Activated naive CD4-positive, alpha-beta T cell treated with anti-CD3 and anti-CD28 coated beads, Interleukin-2, amount 50 U/mL, for 16 hours (primary cell): Measurements from ENCODE around the gene AP4M1.
A peak's percentile ranks its signal among the peaks of the same experiment; 100 is the strongest.

ENCODE experiments used
- DNase-seq: peaks from one replicate; pipeline ENCODE4 v3.0.0-alpha.2; 2020

AP4M1 gene

DNA sequence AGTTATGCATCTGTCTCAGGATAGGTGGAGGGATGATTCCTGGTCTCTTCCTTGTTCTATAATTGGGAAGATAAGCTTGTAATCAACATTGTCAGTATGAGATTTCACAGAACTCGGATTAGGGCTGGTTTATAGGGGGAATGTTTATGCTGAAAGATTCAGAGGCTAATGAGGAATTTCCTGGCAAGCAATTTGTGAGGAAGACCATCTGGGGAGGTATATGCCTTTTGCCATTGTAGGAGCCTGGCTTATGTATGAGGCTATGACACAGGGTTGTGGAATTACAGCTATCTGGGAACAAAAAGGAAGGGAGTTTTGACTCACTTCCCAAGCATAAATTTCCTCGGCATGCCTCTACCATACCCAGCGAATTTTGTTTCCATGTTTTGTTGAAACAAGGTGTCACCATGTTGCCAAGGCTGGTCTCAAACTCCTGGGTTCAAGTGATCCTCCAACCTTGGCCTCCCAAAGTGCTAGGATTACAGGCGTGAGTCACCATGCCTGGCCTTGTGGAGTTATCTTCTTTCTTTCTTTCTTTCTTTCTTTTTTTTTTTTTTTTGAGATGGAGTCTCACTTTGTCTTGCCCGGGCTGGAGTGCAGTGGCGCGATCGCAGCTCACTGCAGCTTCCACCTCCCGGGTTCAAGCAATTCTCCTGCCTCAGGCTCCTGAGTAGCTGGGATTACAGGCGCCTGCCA is 14.2 kb upstream of the AP4M1 start:
- no peak for DNase-seq

DNA sequence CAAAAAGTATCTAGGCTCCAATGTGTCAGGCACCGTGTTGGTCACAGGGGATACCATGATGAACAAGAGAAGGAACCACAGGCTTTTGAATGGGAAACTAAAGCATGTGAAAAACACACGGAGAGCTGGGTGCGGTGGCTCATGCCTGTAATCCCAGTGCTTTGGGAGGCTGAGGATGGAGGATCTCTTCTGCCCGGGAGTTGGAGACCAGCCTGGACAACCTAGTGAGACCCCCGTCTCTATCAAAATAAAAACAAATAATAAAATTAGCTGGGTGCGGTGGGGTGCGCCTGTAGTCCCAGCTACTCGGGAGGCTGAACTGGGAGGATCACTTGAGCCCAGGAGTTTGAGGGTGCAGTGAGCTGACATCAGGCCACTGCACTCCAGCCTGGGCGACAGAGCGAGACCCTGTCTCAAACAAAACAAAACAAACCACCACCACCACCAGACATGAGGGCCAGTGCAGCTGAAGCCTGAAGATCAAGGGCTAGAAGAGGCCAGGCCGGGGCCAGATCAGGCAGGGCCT is 13.3 kb upstream of the AP4M1 start:
- no peak for DNase-seq

DNA sequence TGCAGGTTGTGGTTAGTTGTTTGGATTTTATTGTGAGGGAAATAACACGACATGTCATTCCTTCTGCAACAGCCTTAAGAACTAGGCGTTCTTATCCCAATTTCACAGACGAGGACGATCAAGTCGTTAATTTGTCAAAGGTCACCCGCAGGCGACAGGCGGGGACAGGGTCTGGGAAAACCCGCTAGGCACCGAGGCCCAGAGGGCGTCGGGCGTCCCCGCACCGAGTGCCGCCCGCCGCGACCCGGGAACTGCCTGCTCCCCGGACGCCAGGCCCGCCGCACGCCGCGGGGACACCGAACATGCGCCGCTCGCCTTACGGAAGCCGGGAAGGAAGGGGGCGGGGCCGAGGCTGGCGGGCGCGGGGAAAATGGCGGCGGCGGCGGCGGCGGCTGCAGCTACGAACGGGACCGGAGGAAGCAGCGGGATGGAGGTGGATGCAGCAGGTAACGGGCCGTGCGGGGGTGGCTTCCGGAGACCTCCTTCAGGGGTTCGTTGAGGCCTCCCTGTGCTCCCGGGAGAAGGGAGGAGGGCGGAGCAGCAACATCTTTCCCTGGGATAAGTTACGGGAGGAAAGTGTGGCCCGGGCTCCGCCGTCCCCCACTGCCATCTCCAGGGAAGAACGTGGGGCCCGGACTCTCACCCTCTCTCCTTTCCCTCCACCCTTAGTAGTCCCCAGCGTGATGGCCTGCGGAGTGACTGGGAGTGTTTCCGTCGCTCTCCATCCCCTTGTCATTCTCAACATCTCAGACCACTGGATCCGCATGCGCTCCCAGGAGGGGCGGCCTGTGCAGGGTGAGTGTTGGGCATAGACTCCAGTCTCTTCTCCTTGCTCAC is 12.6 kb upstream of the AP4M1 start, which contains the start of gene COPS6:
Gene COPS6 (plus strand): TSS at position 349 of the 837 bp plus-strand sequence. CDS start 22 bp downstream, at position 371.
- peak; percentile 88 for DNase-seq

DNA sequence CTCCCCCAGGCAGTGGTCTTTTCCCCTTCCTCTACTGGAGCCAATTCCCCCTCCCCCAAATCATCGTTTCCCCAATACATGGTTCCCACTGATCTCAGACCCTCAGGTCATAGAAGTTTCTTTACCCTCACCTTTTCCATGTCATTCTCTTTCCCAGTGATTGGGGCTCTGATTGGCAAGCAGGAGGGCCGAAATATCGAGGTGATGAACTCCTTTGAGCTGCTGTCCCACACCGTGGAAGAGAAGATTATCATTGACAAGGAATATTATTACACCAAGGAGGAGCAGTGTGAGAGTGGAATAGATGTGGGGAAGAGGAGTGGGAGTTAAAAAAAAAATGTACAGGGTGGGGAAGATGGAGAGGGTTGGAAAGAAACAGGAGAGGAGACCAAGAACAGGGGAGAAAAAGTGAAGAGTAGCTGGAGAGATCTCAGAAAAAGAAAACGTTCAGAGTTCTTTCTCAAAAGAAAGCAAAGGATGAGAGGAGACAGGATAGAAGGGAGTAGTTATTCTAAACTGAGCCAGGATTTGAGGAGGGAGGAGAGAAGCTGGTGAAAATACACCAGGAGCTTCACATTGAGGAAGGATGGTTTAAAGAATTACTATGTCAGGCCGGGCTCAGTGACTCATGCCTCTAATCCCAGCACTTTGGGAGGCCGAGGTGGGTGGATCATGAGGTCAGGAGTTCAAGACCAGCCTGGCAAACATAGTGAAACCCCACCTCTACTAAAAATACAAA is 11.8 kb upstream of the AP4M1 start:
- no peak for DNase-seq

DNA sequence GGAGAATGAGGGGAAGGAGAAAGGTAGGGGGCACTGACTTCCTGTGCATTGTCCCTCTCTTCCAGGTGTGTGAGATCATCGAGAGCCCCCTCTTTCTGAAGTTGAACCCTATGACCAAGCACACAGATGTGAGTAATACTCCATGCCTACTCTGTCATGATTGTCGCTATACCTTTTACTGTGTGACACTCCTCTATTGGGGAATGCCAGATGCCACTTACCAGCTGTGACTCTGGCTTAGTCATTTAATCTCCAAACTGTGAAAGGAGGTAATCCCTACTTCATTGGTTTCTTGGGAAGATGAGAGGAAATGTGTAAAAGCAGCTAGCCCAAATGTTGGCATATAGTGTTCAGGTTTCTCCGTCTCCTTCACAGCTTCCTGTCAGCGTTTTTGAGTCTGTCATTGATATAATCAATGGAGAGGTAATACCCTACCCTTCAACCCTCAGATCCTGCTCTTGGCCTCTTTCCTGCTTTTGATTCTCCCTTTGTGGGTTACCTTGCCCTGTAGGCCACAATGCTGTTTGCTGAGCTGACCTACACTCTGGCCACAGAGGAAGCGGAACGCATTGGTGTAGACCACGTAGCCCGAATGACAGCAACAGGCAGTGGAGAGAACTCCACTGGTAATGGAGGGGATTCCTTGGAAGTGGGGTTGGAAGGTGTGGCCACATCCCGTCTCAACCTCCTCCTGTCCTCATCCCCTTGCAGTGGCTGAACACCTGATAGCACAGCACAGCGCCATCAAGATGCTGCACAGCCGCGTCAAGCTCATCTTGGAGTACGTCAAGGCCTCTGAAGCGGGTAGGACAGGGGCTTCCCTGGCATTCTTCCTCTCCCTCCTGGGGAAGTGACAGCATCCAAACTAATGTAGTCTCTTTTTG is 10.7 kb upstream of the AP4M1 start:
- no peak for DNase-seq

DNA sequence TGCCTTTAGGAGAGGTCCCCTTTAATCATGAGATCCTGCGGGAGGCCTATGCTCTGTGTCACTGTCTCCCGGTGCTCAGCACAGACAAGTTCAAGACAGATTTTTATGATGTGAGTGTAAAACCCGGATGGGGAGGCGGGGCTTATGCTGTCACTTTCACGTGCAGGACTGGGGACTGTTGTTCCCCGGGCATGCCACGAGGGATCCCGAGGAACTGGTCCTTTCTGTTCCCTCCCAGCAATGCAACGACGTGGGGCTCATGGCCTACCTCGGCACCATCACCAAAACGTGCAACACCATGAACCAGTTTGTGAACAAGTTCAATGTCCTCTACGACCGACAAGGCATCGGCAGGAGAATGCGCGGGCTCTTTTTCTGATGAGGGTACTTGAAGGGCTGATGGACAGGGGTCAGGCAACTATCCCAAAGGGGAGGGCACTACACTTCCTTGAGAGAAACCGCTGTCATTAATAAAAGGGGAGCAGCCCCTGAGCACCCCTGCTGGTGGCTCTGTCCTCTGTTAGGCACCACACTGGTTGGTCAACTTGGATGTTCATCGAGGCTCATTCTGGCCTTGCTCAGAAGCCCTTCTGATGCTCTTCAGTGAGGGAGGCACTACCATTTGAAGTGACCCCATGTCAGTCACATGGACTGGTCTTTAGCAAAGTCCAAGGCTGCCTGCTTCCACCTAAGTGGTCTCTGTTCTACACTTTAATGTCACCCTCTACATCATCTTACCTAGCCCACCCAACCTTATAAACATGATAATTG is 9.8 kb upstream of the AP4M1 start:
- DNase-seq, result no peak

DNA sequence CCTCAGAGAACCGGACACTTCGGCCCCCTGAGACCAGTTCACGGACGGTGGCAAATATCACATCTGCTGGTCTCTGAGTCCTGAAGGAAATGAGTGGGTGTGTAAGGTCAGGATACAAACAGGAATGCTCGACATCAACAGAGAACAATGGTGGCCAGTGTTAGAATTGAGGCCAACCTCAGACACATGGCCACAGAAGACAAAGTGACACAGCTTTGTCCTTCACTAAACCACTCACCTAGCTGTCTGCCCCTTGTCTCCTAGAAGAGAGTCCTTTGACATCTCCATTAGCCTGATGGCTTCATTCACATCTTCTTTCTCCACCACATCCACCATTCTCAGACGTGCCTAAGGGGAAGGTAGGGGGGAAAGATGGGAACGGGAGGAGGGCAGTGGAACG is 8.4 kb upstream of the AP4M1 start:
- no peak for DNase-seq

DNA sequence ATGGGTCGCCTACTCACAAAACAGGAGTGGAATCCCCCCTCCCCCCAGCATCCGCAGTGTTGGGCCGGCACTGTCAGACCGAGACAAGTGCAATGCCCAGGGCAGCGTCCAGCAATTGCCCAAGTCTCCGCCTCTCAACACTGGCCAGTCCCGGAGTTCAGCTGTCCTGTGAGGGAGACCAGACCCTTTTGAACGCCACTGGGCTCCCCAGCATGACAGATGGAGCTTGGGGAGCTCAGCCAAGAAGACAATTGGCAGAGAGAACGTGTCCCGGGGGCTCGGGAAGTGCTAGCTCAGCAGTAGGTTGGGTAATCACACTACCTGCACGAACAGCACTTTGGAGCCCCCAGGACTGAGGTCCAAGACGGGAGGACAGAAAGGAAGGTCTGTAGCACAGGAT is 7.9 kb upstream of the AP4M1 start:
- no peak for DNase-seq

DNA sequence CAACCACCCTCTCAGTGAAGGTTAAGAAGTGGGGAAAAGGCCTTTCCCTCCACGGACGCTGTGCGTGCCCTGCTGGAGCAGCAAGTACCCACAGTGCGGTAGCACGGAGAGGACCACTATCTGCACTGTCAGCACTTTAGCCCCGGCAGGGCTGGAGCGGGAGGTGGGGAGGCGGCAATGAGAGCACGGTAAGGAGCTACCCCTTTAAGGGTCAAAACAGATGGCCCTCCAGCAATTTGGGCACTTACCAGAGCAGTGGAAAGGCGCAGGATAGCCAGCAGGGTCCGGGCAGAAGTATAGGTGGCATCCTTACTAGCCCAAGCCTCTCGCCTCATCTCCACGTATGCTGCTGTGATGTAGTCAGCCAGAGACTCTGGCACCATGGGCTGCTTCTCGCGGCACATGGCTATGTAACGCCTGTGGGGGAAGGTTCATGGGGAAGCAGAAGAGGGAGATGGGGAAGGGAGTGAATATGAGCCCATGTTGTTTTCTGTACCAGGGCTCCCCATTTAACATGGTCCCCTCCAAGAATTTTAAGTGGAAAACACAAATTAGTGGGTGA is 7.4 kb upstream of the AP4M1 start:
- DNase-seq, result no peak

DNA sequence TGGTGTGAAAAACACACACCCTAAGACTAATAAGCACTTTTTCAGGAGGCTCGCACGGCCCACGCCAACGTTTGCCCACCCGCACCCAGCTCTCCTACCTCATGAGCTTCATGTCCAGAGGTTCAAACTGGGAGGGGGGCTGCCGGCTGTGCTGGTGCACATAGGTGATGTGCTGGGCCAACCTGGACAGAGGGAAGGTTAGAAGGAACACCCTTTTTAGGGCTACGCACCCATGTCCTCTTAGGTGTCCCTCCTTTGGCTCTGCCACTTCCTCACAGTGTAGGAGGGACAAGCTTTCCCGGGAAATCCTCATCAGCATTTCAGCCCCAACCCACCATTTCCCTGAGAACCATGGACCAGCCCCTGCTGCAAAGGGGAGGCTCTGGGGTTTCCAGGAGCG is 6.2 kb upstream of the AP4M1 start:
- DNase-seq, result no peak

DNA sequence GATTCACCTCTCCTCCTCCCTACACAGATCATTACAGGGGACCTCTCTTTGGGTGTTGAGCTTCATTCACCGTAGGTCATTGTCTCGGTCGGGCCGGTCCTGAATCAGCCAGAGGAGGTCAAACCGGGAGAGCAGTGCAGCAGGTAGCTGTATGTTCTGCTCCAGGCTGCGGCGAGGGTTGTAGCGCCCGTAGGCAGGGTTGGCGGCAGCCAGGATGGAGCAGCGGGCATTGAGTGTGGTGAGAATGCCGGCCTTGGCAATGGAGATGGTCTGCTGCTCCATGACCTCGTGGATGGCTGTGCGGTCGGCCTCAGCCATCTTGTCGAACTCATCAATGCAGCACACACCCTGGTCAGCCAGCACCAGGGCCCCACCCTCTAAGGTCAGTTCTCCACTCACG is 5.7 kb upstream of the AP4M1 start:
- no peak for DNase-seq

DNA sequence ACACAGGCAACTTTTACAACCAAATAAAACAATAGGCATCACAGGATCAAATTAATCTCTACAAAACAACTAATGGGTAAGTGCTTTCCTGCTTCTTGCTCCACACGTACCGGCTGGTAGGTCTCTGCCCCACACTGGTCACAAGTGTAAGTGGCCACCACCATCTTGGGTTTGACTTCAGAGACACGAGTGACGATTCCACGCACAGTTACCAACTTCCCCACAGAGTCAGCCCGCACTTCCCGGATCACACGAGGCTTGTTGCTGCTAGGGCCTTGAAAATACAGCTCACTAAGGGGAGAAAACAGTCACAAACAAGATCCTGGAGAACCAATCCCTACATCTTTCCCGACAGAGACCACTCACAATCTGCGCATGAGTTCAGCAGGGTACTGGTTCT is 2.5 kb upstream of the AP4M1 start:
- DNase-seq, result no peak

DNA sequence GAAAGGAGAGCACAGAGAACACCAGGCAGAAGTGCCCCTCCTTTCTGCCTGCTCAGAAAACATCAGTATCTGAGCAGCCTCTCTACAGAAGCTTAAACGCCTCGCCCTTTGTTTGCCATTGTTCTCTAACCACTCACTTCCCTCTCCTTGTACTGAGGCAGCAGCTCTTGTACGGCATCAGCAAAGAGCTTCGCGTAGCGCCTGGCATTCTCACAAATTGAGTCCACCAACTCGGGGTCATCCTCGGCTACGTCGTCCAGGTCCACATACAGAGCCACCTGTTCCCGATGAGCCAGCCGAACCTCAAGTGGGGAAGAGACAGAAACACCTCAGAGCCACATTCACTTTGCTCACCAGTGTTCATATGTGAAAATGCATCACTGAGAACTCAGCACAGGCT is 2.0 kb upstream of the AP4M1 start:
- no peak for DNase-seq

DNA sequence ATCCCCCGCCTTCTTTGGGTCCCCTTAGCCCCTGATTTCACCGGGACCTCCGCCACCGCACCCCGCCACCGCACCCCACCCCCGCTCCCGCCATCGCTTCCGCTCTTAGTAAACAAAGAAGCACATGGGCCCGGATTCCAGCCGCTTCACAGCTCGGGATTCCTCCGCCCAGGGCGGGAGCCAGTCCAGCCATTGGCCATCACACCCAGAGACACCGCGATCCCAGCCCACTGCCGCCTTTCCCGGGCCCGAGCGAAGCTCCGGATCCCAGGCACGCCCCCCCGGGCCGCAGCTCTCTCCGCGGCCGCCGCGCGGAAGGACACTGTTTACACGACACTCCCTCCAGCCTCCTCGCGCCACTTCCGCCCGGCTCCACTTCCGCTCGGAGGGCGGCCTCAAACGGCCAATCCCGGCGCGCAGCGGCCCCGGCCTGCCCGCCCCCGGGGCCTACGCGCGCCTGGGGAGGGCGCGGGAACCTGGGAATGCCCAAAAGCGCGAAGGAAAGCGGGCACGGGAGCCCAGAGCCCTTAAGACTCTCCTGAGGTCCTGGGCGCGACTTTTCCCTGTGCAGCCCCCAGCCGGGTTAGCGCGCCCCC is 925 bp upstream of the AP4M1 start:
- DNase-seq, result peak; percentile 87

DNA sequence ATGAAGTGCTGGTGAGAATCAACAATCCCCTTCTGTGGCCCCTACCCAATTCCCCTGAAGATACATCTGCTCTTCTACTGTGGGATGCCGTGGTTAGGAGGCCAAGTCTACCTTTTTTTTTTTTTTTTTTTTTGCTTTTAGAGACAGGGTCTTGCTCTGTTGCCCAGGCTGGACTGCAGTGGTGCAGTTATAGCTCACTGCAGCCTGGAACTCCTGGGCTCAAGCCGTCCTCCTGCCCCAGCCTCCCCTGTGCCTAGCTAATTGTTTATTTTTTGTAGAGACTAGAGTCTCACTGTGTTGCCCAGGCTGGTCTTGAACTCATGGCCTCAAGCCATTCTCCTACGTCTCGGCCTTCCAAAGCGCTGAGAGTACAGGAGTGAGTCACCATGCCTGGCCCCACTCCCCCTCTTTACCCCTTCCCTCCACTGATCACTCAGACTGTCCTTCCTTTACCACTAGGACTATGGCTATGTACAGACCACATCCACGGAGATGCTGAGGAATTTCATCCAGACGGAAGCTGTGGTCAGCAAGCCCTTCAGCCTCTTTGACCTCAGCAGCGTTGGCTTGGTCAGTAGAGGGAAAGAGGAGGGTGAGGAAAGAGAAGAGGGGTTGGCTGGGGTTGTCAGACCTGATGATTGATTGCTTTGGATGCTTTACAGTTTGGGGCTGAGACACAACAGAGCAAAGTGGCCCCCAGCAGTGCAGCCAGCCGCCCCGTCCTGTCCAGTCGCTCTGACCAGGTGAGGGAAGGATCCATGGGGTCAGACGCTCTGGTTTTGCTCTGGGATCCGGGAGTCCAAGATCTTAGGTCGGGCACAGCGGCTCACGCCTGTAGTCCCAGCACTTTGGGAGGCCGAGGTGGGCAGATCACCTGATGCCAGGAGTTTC is 1.8 kb downstream of the AP4M1 start:
- no peak for DNase-seq

DNA sequence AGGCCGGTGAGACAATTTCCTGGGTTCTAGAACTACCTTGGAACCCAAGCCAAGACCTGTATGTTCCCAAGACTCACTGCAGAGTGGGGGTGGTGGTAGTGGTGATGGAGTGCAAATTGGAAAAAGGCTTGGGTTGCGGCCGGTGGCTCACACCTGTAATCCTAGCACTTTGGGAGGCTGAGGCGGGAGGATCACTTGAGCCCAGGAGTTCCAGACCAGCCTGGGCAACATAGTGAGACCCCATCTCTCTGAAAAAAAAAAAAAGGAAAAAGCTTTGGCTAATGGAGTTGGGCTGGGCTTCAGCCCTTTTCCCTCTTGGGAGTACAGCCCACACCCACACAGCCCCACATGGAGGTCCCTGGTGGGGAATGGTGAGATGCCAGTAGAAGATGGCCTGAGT is 4.1 kb downstream of the AP4M1 start:
- no peak for DNase-seq

DNA sequence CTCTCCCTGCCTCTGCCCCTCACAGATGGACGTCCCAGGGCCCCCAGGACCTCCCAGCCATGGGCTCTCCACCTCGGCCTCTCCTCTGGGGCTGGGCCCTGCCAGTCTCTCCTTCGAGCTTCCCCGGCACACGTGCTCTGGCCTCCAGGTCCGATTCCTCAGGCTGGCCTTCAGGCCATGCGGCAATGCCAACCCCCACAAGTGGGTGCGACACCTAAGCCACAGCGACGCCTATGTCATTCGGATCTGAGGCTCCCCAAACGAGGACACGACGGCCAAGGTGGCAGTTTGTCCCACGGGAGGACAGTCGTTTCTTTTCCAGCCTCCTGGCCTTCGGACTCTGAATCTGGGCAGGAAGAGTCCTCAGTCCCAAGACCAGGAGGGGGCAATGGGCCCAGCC is 5.2 kb downstream of the AP4M1 start:
- DNase-seq, result no peak

DNA sequence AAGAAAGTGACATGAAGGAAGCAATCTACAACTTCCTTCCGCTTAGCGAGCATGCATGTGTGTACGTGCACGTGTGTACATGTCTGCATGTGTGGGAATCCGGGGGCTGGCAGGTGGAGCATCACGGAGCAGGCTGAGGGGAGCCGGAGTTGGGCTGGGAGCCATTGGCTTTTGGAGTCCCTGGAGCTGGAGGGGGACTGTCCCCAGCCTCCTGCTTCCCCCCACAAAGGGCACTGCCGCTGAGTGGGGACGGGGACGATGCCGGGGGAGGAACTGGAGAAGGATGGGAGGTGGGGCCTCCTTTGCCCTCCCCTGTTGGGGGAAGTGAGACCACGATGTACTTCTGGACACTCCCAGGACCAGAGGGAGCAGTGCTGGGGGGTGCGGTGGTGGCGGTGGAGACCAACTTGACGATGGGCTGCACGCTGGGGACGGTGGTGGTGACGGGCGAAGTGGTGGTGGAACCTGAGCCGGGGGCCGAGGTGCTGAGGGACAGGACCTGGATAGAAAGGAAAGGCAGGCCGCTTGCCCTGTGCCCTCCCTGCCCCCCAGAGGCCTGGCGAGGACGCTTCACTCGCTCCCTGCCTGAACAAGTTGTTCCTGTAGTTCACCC is 5.8 kb downstream of the AP4M1 start:
- no peak for DNase-seq

DNA sequence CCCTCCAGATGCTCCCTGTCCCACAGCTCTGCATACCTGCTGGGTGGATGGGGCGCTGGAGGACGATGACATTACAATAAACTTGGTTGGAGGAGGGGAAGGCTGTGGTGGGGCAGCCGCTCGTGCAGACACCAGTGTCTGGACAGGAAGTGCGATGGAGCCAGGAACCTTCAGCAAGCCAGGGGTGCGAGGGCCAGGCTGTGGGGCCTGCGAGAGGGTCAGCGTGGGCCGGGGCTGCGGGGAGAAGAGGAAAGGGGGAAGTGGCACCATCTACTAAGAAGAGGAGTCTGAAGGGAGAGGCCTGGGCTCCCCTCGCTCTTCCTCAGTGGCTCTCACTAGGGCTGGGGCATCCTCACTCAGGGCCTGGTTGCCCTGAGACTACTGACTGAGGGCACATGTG is 6.4 kb downstream of the AP4M1 start:
- no peak for DNase-seq
